ENCODE measurements around the gene HTR3C.
"Not testable (repeated sequence)": the region's sequence is repeated elsewhere in the genome, so short reads cannot be mapped to it uniquely, and the experiment has no call there.

The HTR3C gene

GRCh38 chr3:184052767-184053166, at the start of gene HTR3C:
HTR3C (plus strand) TSS chr3:184053047; CDS start chr3:184053081, 34 bp downstream.
- Mint-ChIP-seq H3K9me3 (no peaks in the 10 kb centered on the region), H3K36me3 (no peaks in the 10 kb centered on the region), H3K27ac (no peak within 1 kb of the TSS), H3K4me1 (no peaks in the 10 kb centered on the region), H3K4me3 (no peak within 1 kb of the TSS), H3K27me3 (peaks cover 8% of the 10 kb centered on the region)
- ATAC-seq: no peak

- Mint-ChIP-seq H3K4me3 (no peak overlapping the region), H3K27me3 (no peaks in the 10 kb centered on the region), H3K4me1 (peaks cover 34% of the 10 kb centered on the region), H3K9me3 (no peaks in the 10 kb centered on the region), H3K27ac (no peak overlapping the region), H3K36me3 (peaks cover 28% of the 10 kb centered on the region)
- no peak for ATAC-seq
These were observed 49.5 kb upstream of the HTR3C start for GRCh38 chr3:184003187-184003967.

GRCh38 chr3:184004476-184004875, 48.4 kb upstream of the HTR3C start:
- no peak for ATAC-seq
- H3K27ac Mint-ChIP-seq: no peak overlapping the region
- H3K4me1 Mint-ChIP-seq: peaks cover 36% of the 10 kb centered on the region
- peaks cover 18% of the 10 kb centered on the region for H3K36me3 Mint-ChIP-seq
- H3K4me3 Mint-ChIP-seq: no peak overlapping the region
- H3K27me3 Mint-ChIP-seq: no peaks in the 10 kb centered on the region
- no peaks in the 10 kb centered on the region for H3K9me3 Mint-ChIP-seq

- peaks cover 36% of the 10 kb centered on the region for H3K4me1 Mint-ChIP-seq
- peak overlapping the region; percentile 71 for H3K4me3 Mint-ChIP-seq
- no peaks in the 10 kb centered on the region for H3K9me3 Mint-ChIP-seq
- H3K27me3 Mint-ChIP-seq: no peaks in the 10 kb centered on the region
- peaks cover 21% of the 10 kb centered on the region for H3K36me3 Mint-ChIP-seq
- ATAC-seq: peak; percentile 86
- peak overlapping the region; percentile 86 for H3K27ac Mint-ChIP-seq
These were observed 46.8 kb upstream of the HTR3C start for GRCh38 chr3:184005941-184006507.

GRCh38 chr3:184007143-184007813, 45.6 kb upstream of the HTR3C start:
- Mint-ChIP-seq H3K27ac (peak overlapping the region; percentile 86), H3K36me3 (peaks cover 31% of the 10 kb centered on the region), H3K4me1 (peaks cover 36% of the 10 kb centered on the region), H3K4me3 (peak overlapping the region; percentile 27)
- not testable (repeated sequence) for ATAC-seq, H3K27me3 Mint-ChIP-seq, H3K9me3 Mint-ChIP-seq

- Mint-ChIP-seq H3K27me3 (no peaks in the 10 kb centered on the region), H3K27ac (peak overlapping the region; percentile 86), H3K4me1 (peaks cover 35% of the 10 kb centered on the region), H3K4me3 (no peak overlapping the region), H3K9me3 (no peaks in the 10 kb centered on the region), H3K36me3 (peaks cover 30% of the 10 kb centered on the region)
- ATAC-seq: no peak
These were observed 44.7 kb upstream of the HTR3C start for GRCh38 chr3:184008161-184008560.

- H3K27me3 Mint-ChIP-seq: no peaks in the 10 kb centered on the region
- no peak overlapping the region for H3K27ac Mint-ChIP-seq
- ATAC-seq: no peak
- H3K4me1 Mint-ChIP-seq: peaks cover 22% of the 10 kb centered on the region
- peaks cover 23% of the 10 kb centered on the region for H3K36me3 Mint-ChIP-seq
- no peak overlapping the region for H3K4me3 Mint-ChIP-seq
- H3K9me3 Mint-ChIP-seq: no peaks in the 10 kb centered on the region
These were observed 41.5 kb upstream of the HTR3C start for GRCh38 chr3:184011230-184011876.

GRCh38 chr3:184011937-184012889, 40.6 kb upstream of the HTR3C start:
- H3K9me3 Mint-ChIP-seq: no peaks in the 10 kb centered on the region
- H3K4me3 Mint-ChIP-seq: no peak overlapping the region
- no peak overlapping the region for H3K27ac Mint-ChIP-seq
- H3K36me3 Mint-ChIP-seq: peaks cover 23% of the 10 kb centered on the region
- H3K4me1 Mint-ChIP-seq: peaks cover 20% of the 10 kb centered on the region
- no peak for ATAC-seq
- no peaks in the 10 kb centered on the region for H3K27me3 Mint-ChIP-seq

- H3K36me3 Mint-ChIP-seq: peaks cover 20% of the 10 kb centered on the region
- no peak overlapping the region for H3K4me3 Mint-ChIP-seq
- H3K4me1 Mint-ChIP-seq: peaks cover 20% of the 10 kb centered on the region
- peaks cover 19% of the 10 kb centered on the region for H3K27me3 Mint-ChIP-seq
- H3K27ac Mint-ChIP-seq: no peak overlapping the region
- no peak for ATAC-seq
- no peaks in the 10 kb centered on the region for H3K9me3 Mint-ChIP-seq
These were observed 37.3 kb upstream of the HTR3C start for GRCh38 chr3:184015381-184016019.

- no peak for ATAC-seq
- peaks cover 20% of the 10 kb centered on the region for H3K4me1 Mint-ChIP-seq
- no peaks in the 10 kb centered on the region for H3K9me3 Mint-ChIP-seq
- peaks cover 25% of the 10 kb centered on the region for H3K27me3 Mint-ChIP-seq
- H3K36me3 Mint-ChIP-seq: peaks cover 13% of the 10 kb centered on the region
- no peak overlapping the region for H3K27ac Mint-ChIP-seq
- peak overlapping the region; percentile 7 for H3K4me3 Mint-ChIP-seq
These were observed 36.7 kb upstream of the HTR3C start for GRCh38 chr3:184016169-184016570.

GRCh38 chr3:184016811-184017671, 35.8 kb upstream of the HTR3C start:
- H3K4me1 Mint-ChIP-seq: peaks cover 20% of the 10 kb centered on the region
- H3K9me3 Mint-ChIP-seq: no peaks in the 10 kb centered on the region
- peak overlapping the region; percentile 98 for H3K27ac Mint-ChIP-seq
- peak overlapping the region; percentile 99 for H3K4me3 Mint-ChIP-seq
- H3K36me3 Mint-ChIP-seq: peaks cover 6% of the 10 kb centered on the region
- peak; percentile 90 for ATAC-seq
- peaks cover 32% of the 10 kb centered on the region for H3K27me3 Mint-ChIP-seq

- Mint-ChIP-seq H3K36me3 (no peaks in the 10 kb centered on the region), H3K27ac (peak within 1 kb of the TSS; percentile 98), H3K4me1 (peaks cover 20% of the 10 kb centered on the region), H3K9me3 (no peaks in the 10 kb centered on the region), H3K4me3 (peak within 1 kb of the TSS; percentile 99), H3K27me3 (peaks cover 32% of the 10 kb centered on the region)
- ATAC-seq: peak; percentile 97
These were observed 35.0 kb upstream of the HTR3C start, which contains the start of gene ABCC5 for GRCh38 chr3:184017672-184018423. ABCC5 (minus strand) TSS chr3:184017884; CDS start chr3:184014392, 3,492 bp downstream.
